Central memory CD8-positive, alpha-beta T cell (primary cell): ENCODE measurements around the gene TRAF6.
A peak's percentile ranks its signal among the peaks of the same experiment; 100 is the strongest.

Source experiments
- ATAC-seq: fragments of 150-1000 bp; cut with Tn5 transposase; replicated peaks from 2 replicates; pipeline ENCODE4 v1.10.0; 2022; ENCODE audit warnings: mild to moderate bottlenecking, moderate FRiP score, moderate number of reproducible peaks; ENCODE audit not compliant: poor library complexity, severe bottlenecking; ENCODE audit errors: extremely low read depth
- DNase-seq, 2 donors: peaks; one replicate each; pipeline ENCODE4 v3.0.0; 2021; ENCODE audit warnings: low spot score in 2 of 2
- H3K27ac Mint-ChIP-seq: one replicate; pipeline ENCODE4 v1.8.0; 2022; ENCODE audit warnings: low read depth, mild to moderate bottlenecking, moderate library complexity, mixed read lengths
- H3K27me3 Mint-ChIP-seq: one replicate; pipeline ENCODE4 v1.8.0; 2022; ENCODE audit warnings: mixed read lengths
- H3K36me3 Mint-ChIP-seq: one replicate; pipeline ENCODE4 v1.8.0; 2022; ENCODE audit warnings: mild to moderate bottlenecking, moderate library complexity, mixed read lengths; ENCODE audit not compliant: insufficient read depth
- H3K4me1 Mint-ChIP-seq: one replicate; pipeline ENCODE4 v1.8.0; 2022; ENCODE audit warnings: mixed read lengths
- H3K4me3 Mint-ChIP-seq: one replicate; pipeline ENCODE4 v1.8.0; 2022; ENCODE audit warnings: mild to moderate bottlenecking, moderate library complexity, mixed read lengths
- H3K9me3 Mint-ChIP-seq: one replicate; pipeline ENCODE4 v1.8.0; 2022; ENCODE audit warnings: mixed read lengths

TRAF6 gene

DNA sequence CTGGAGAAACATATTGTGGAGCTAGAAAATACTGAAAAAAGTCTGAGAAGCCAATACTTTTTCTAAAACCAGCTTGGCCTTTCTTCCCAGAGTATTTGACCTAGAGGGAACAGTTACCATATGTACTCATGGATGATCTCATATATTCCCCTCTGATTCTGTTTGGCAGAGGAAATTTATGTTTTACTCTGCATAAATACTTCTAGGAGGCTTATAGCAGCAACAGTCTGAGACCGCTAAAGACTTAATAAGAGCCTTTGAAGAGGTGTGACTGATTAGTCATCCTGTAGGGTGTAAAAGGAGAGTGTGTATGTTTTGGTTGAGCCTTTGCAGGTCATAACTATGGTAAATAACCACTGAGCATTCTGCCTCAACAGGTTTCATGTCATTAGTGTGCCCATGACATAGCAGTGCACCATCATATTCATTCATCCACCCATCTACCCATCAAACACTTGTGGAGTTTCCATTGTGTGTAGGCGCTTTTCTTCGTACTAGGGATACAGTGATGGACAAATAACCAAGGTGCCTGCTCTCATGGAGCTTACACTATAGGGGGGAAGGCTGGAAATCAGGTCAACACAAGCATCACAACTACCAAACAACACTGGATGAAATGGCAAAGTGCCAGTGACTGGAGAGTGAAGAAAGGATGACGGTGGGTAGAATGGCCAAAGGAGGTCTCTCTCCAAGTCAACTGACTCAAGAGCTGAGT is 44.5 kb downstream of the TRAF6 start:
- DNase-seq (no peak), ATAC-seq (no peak)
- Mint-ChIP-seq H3K27ac (peak overlapping the region; percentile 55), H3K4me1 (peaks cover 69% of the 10 kb centered on the region), H3K4me3 (no peak overlapping the region), H3K27me3 (no peaks in the 10 kb centered on the region), H3K9me3 (no peaks in the 10 kb centered on the region), H3K36me3 (peaks cover 22% of the 10 kb centered on the region)

DNA sequence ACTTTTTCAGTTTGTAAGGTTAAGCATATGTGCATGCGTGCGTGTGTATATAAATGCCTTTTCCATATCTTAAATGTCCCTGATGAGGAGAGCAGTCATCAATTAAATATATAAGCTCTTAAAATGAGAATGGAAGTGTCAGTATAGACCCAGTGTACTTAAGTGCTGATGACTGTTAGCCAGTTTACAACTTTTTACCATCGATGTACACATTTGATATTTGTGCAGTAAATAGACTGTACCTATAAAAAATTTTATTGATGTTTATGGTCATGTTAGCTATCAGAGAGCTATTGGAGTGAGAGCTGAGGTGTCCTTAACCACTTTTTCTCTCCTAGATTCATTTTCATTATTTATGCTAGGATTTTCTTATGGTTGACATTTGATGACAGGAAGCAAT is 45.4 kb downstream of the TRAF6 start:
- Mint-ChIP-seq H3K27ac (peak overlapping the region; percentile 55), H3K9me3 (no peaks in the 10 kb centered on the region), H3K36me3 (peaks cover 25% of the 10 kb centered on the region), H3K4me3 (no peak overlapping the region), H3K4me1 (peaks cover 69% of the 10 kb centered on the region), H3K27me3 (no peaks in the 10 kb centered on the region)
- no peak for ATAC-seq
- DNase-seq, result no peak

DNA sequence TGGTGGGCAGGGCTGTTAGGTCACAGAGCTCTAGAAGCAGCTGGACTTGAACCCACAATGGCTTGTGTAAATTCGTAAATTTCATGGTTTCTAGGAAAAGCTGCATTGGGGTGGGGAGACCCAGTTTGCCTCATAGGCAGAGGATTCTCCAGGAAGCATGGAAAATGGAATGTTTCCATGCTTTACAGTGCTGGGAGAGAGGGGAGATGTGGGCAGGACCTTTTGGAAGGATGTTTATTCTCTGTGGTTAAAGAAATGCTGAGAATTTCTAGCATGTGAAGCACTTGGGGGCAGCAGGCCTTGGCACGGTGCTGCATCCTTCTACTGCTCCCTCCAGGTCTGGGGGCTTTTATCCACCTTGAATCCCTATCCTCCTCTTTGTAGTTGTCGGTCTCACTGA is 46.3 kb downstream of the TRAF6 start:
- no peak overlapping the region for H3K4me3 Mint-ChIP-seq
- ATAC-seq, result no peak
- H3K4me1 Mint-ChIP-seq, result peaks cover 63% of the 10 kb centered on the region
- H3K27ac Mint-ChIP-seq, result peak overlapping the region; percentile 55
- H3K27me3 Mint-ChIP-seq, result no peaks in the 10 kb centered on the region
- no peak for DNase-seq
- H3K9me3 Mint-ChIP-seq, result no peaks in the 10 kb centered on the region
- peaks cover 25% of the 10 kb centered on the region for H3K36me3 Mint-ChIP-seq

DNA sequence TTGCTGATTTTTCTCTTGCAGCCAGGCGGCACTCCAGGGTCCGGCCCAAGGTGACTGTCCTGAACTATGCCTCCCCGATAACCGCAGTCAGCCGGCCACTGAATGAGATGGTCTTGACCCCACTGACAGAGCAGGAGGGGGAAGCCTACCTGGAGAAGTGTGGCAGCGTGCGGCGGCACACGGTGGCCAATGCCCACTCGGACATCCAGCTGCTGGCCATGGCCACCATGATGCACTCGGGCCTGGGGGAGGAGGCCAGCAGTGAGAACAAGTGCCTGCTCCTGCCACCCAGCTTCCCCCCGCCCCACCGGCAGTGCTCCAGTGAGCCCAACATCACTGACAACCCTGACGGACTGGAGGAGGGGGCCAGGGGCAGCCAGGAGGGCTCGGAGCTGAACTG is 47.8 kb downstream of the TRAF6 start:
- peaks cover 67% of the 10 kb centered on the region for H3K4me1 Mint-ChIP-seq
- no peak for DNase-seq
- no peaks in the 10 kb centered on the region for H3K27me3 Mint-ChIP-seq
- H3K9me3 Mint-ChIP-seq, result no peaks in the 10 kb centered on the region
- H3K27ac Mint-ChIP-seq, result no peak overlapping the region
- H3K4me3 Mint-ChIP-seq, result no peak overlapping the region
- H3K36me3 Mint-ChIP-seq, result peaks cover 36% of the 10 kb centered on the region
- no peak for ATAC-seq

DNA sequence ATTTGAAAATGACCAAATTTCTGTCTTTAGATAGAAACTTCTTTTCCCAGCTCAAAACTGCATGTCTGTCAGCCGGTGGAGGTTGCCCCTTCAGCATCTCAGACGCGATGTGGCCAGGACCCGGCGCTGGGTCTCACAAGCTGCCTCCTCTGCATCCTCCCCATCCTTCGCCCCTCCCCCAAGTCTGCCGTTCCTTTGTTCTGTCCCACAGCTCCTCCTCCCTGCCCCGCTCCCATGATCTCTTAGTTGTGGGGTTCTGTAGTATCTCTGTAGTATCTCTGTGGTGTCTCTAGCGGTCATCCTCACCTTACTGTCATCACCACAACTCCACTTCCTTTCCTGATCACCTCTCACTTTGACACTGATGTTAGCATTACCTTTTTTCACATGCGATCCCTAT is 49.9 kb downstream of the TRAF6 start:
- DNase-seq (no peak), ATAC-seq (no peak)
- peak overlapping the region; percentile 14 for H3K4me3 Mint-ChIP-seq
- peaks cover 39% of the 10 kb centered on the region for H3K36me3 Mint-ChIP-seq
- peaks cover 51% of the 10 kb centered on the region for H3K4me1 Mint-ChIP-seq
- H3K27ac Mint-ChIP-seq, result peak overlapping the region; percentile 67
- no peaks in the 10 kb centered on the region for H3K9me3 Mint-ChIP-seq
- no peaks in the 10 kb centered on the region for H3K27me3 Mint-ChIP-seq

DNA sequence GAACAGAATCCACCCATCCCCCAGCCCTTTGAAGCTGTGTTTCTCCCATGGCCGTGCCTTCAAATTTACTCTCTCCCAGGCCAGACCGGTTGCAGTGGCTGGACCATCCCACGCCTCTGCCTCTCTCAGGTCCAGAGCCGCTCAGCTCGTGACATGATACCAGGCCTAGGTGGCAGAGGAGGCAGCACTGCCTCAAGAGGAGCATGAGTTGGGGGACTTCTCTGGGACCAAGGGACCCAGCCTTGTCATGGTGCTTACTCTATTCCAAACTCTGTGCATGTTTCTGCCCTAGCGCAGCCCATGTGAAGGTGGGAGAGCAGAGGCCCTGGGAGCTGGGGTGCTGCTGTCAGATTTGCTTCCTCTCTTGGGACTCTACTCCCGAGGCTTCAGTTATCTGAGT is 51.0 kb downstream of the TRAF6 start:
- ATAC-seq, result no peak
- no peaks in the 10 kb centered on the region for H3K27me3 Mint-ChIP-seq
- no peak overlapping the region for H3K4me3 Mint-ChIP-seq
- peaks cover 43% of the 10 kb centered on the region for H3K36me3 Mint-ChIP-seq
- no peaks in the 10 kb centered on the region for H3K9me3 Mint-ChIP-seq
- no peak for DNase-seq
- H3K27ac Mint-ChIP-seq, result peak overlapping the region; percentile 71
- peaks cover 48% of the 10 kb centered on the region for H3K4me1 Mint-ChIP-seq

DNA sequence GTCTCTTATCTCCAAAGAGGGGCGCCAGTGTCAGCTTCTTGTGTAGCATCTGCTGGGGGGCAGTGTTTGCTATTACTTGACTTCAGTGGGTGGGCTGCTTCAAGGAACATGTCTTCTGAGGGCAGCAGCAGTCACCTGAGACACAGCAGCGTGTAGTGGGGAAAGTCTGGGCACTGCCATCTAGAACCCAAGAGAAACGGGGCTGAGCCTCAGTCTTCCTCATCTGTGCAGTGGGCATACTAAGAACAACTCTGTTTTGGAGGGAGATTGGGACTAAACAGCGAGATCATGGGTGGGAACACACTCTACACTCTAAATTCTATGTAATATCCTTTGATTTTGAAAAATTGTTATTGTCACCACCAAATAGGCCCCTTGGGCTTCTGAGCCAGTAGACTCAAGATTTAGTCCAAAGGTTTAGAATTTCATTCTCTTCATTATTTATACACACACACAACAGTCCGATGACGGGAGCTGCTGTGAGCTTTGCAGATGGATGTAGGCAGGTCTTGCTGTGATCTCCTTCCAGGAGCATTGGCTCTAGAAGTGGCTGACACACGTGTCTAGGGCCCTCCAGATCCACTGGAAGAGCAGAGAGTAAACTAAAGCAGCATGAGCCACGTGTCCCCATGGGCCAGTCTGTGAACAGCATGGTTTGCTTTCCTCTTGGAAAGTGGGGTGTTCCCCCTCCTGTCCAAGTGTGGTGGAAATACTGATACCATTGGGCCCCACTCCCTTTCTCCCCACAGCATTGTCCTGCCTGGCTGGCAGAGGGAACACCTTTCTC is 51.8 kb downstream of the TRAF6 start:
- peaks cover 48% of the 10 kb centered on the region for H3K4me1 Mint-ChIP-seq
- H3K9me3 Mint-ChIP-seq, result no peaks in the 10 kb centered on the region
- ATAC-seq (no peak), DNase-seq (no peak)
- no peaks in the 10 kb centered on the region for H3K27me3 Mint-ChIP-seq
- peaks cover 48% of the 10 kb centered on the region for H3K36me3 Mint-ChIP-seq
- H3K27ac Mint-ChIP-seq, result peak overlapping the region; percentile 71
- H3K4me3 Mint-ChIP-seq, result no peak overlapping the region

DNA sequence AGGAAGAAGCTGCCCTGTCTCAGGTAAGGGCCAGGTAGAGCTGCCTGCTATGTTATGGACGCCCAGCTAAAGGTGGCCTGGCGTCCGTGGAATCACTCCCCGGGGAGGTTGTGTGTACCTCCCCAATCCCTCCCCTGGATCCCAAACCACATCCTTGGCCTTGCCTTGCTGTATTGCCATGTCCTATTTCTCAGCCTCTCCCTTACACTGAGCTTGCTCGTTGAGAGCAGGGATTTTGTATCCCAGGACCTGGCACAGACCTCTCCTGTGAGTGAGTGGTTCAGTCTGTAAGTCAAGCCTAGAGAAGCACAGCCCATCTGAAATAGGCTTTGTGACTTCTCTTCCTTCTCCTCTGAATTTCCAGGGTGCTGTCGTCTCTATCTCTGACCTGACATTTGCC is 53.9 kb downstream of the TRAF6 start:
- H3K27me3 Mint-ChIP-seq, result no peaks in the 10 kb centered on the region
- peaks cover 53% of the 10 kb centered on the region for H3K36me3 Mint-ChIP-seq
- no peaks in the 10 kb centered on the region for H3K9me3 Mint-ChIP-seq
- H3K27ac Mint-ChIP-seq, result peak overlapping the region; percentile 71
- peaks cover 62% of the 10 kb centered on the region for H3K4me1 Mint-ChIP-seq
- ATAC-seq, result no peak
- H3K4me3 Mint-ChIP-seq, result no peak overlapping the region
- DNase-seq, result no peak

DNA sequence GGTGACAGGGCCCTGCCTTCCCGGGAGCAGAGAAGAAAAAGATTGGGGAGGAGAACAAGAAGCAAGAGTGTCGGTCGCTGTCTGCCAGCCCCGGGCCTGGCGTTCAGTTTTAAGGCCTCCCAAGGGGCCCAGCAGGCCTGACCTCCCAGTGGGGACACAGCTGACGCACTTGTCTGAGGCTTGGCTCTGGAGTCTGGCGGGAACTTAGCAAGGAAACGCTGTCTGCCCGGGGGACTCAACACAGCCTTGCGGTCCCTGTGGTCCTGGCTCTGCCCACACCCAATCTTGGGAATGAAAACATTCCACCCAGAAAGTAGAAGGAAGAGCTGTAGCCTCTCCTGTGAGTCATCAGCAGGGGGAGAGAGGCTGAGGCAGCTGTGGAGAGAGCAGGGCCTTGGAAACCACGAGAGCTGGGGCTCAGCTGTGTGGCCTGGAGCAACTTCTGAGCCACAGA is 54.4 kb downstream of the TRAF6 start:
- Mint-ChIP-seq H3K36me3 (peaks cover 53% of the 10 kb centered on the region), H3K27ac (no peak overlapping the region), H3K4me3 (no peak overlapping the region), H3K27me3 (no peaks in the 10 kb centered on the region), H3K4me1 (peaks cover 63% of the 10 kb centered on the region), H3K9me3 (no peaks in the 10 kb centered on the region)
- DNase-seq (no peak), ATAC-seq (no peak)

DNA sequence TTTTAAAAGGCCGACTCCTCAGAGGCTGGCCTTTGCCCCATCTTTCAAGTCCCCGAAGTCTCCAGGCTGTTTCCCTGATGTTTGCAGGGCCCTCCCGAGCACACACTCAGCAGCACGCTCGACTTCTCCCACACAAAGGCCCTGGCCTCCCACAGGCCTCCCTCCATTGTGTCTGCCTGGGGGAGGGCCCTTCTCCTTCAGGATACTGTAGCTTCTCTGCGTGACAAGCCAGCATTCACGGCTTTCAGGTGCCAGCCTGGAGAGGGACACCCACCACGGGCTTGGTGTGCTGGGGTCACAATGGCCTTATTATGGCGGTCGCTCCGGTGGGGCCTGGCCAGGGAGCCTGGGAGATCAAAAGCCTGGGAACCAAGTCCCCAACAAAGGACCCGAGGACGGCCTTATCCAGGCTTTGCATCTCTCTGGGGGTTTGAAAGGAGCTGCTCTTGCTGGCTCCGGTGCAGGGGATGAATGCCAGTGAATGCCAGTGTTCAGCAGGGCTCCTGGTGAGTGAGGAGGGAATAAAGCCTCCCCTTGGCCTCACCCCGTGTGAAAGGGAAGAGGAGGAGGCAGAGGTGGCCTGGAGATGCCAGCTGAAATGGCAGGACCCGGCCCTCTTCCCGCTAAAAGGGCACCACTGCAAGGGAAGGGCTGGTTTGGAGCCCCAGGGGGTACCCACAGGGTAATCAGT is 55.0 kb downstream of the TRAF6 start:
- H3K27me3 Mint-ChIP-seq, result no peaks in the 10 kb centered on the region
- peaks cover 63% of the 10 kb centered on the region for H3K4me1 Mint-ChIP-seq

DNA sequence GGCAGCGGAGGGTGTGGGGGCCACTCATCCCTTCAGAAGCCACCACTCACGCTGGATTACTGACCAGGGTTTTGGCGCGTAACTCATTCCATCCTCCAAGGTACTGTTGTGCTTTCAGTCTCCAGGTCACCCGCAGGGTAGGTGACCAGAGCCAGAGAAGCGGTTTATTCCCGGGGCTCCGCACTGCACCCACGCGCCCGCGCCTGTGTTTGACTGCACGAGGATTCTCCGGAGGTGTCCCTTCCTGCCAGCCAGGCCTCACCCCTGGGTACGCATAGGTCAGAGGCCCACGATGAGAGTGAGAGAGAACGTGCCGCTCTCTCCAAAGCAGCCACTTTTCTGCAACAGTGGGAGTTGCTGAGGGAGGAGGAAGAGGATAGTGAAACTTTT is 55.5 kb downstream of the TRAF6 start:
- ATAC-seq, result no peak
- Mint-ChIP-seq H3K27ac (peak overlapping the region; percentile 49), H3K4me3 (no peak overlapping the region), H3K27me3 (no peaks in the 10 kb centered on the region), H3K4me1 (peaks cover 67% of the 10 kb centered on the region), H3K9me3 (no peaks in the 10 kb centered on the region), H3K36me3 (peaks cover 55% of the 10 kb centered on the region)
- DNase-seq, result no peak

More for the DNA sequence above, 55.0 kb downstream of the TRAF6 start:
- Mint-ChIP-seq H3K27ac (peak overlapping the region; percentile 49), H3K36me3 (peaks cover 50% of the 10 kb centered on the region), H3K4me3 (no peak overlapping the region), H3K9me3 (no peaks in the 10 kb centered on the region)
- ATAC-seq (no peak), DNase-seq (no peak)

DNA sequence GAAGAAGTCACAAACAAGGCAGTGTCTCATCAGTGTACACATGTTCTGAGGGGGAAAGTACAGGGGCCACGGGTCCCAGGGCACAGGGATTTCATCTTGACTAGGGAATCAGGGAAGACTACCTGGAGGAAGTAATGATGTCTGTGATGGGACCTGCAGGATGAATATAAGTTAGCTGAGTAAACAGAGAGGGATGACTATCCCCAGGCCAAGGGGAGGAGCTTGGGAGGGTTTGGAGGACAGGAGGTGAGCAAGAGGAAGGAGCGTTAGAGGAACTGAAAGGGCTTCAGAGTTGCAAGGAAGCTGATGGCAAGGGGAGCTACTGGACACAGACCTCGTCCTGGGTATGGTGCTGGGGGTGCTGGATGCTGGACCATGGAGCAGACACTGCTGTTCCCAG is 56.4 kb downstream of the TRAF6 start:
- DNase-seq (no peak), ATAC-seq (no peak)
- Mint-ChIP-seq H3K27me3 (no peaks in the 10 kb centered on the region), H3K27ac (peak overlapping the region; percentile 91), H3K4me3 (peak overlapping the region; percentile 58), H3K4me1 (peaks cover 75% of the 10 kb centered on the region), H3K9me3 (no peaks in the 10 kb centered on the region), H3K36me3 (peaks cover 64% of the 10 kb centered on the region)
